Activated B cell treated with CpG ODN at 0.5 μM for 24 hours (primary cell): Measurements from ENCODE around the gene CTNNA1. TPM values are rescaled to one million over a fixed set of nuclear protein-coding genes. Genes with fewer than 3 reads are reported as not detected.

Experiments used
- ATAC-seq: fragments of 200-7000 bp; cut with Tn5 transposase; one replicate; pipeline ENCODE4 v1.10.0; 2021; ENCODE audit warnings: low read depth, mild to moderate bottlenecking, moderate library complexity
- CTCF ChIA-PET: fragments of 350-600 bp; sonication (Branson Sonifier 250); formaldehyde crosslinking; loops from one replicate; lab custom pipeline; 2021; ENCODE audit warnings: antibody characterized with exemption; lab: Charles Lee
- POLR2A ChIA-PET: fragments of 350-600 bp; sonication (Branson Sonifier 250); formaldehyde crosslinking; loops from one replicate; lab custom pipeline; 2021; ENCODE audit warnings: antibody characterized with exemption; lab: Charles Lee
- DNase-seq: peaks from one replicate; pipeline ENCODE4 v3.0.0; 2022
- H3K27ac Mint-ChIP-seq: one replicate; pipeline ENCODE4 v1.8.0; 2020; ENCODE audit warnings: mixed read lengths
- H3K27me3 Mint-ChIP-seq: one replicate; pipeline ENCODE4 v1.8.0; 2021; ENCODE audit warnings: mixed read lengths
- H3K36me3 Mint-ChIP-seq: one replicate; pipeline ENCODE4 v1.8.0; 2021; ENCODE audit warnings: low read depth, mixed read lengths
- H3K4me1 Mint-ChIP-seq: one replicate; pipeline ENCODE4 v1.8.0; 2021; ENCODE audit warnings: mixed read lengths
- H3K4me3 Mint-ChIP-seq: one replicate; pipeline ENCODE4 v1.8.0; 2020; ENCODE audit warnings: mild to moderate bottlenecking, mixed read lengths
- H3K9me3 Mint-ChIP-seq: one replicate; pipeline ENCODE4 v1.8.0; 2020; ENCODE audit warnings: mixed read lengths
- CTCF ChIP-seq: fragments of 200-600 bp; IDR thresholded peaks from one replicate; pipeline ENCODE4 v1.8.0; 2022; ENCODE audit warnings: antibody characterized with exemption, mild to moderate bottlenecking
- intact Hi-C: fragments of 100-400 bp; cut with micrococcal nuclease; formaldehyde crosslinking; loops from one replicate; pipeline ENCODE4 v1.15.1; 2024
- total RNA-seq: library from RNA; stranded (reverse); gene quantifications from 2 replicates; pipeline ENCODE4 v1.2.3, GENCODE V29; 2022

The CTNNA1 gene
- total RNA-seq, 1 donor from 2014 or later: 76.0 TPM

DNA sequence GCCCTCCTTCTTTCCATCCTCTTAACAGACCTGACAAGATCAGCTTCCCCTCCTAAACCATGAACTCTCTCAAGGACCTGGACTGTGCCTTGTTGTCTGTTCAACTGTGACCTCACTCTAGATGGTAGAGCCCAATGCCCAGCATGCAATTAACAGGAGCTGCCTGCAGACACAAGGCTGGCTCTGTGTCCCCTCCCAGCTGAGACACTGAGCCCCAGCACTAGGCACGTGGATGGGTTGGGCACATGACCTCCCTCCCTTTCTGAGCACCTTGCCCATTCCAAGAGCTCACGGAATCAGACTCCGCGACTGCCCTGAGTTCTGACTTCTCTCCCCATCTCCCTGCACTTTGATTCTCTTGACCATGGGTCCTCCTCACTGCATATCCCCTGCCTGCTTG is 215.4 kb downstream of the CTNNA1 start:
- ChIA-PET CTCF (no interaction called here), POLR2A (no interaction called here)
- no peak for DNase-seq
- Mint-ChIP-seq H3K9me3 (no peaks in the 10 kb centered on the region), H3K4me3 (no peak overlapping the region), H3K27ac (no peak overlapping the region), H3K4me1 (no peaks in the 10 kb centered on the region), H3K27me3 (no peaks in the 10 kb centered on the region), H3K36me3 (no peaks in the 10 kb centered on the region)
- no peak for ATAC-seq
- TF ChIP-seq CTCF: no peak
- intact Hi-C loops: no loop called here

GRCh38 chr5:138969323-138970002 is 216.2 kb downstream of the CTNNA1 start:
- H3K27me3 Mint-ChIP-seq: no peaks in the 10 kb centered on the region
- H3K9me3 Mint-ChIP-seq: no peaks in the 10 kb centered on the region
- no peak for TF ChIP-seq CTCF
- ChIA-PET CTCF (no interaction called here), POLR2A (no interaction called here)
- H3K27ac Mint-ChIP-seq: no peak overlapping the region
- no peaks in the 10 kb centered on the region for H3K4me1 Mint-ChIP-seq
- no peak overlapping the region for H3K4me3 Mint-ChIP-seq
- no peak for ATAC-seq
- H3K36me3 Mint-ChIP-seq: no peaks in the 10 kb centered on the region
- intact Hi-C loops: no loop called here
- no peak for DNase-seq

DNA sequence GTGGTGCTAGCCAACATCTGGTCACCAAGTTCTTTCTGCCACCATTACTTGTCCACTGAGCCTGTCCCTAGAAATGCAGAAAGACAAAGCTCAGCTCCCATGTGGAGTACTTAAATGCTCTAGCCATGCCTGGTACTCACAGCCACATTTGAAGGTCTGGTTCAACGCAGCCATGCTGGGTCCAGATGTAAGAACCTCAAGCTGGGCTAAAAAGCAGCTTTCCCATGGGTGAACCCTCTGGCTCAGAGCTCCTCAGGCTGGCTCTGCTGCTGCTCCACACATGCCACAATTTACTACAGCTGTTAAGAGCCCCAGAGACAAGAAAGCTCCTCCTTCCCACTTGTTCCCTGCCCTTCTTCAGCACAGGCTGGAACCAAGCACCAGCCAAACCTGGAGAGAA is 219.0 kb downstream of the CTNNA1 start:
- Mint-ChIP-seq H3K27ac (no peak overlapping the region), H3K27me3 (no peaks in the 10 kb centered on the region), H3K4me1 (no peaks in the 10 kb centered on the region), H3K4me3 (no peak overlapping the region), H3K36me3 (no peaks in the 10 kb centered on the region), H3K9me3 (no peaks in the 10 kb centered on the region)
- TF ChIP-seq CTCF: no peak
- POLR2A ChIA-PET: no interaction called here
- CTCF ChIA-PET: no interaction called here
- ATAC-seq (no peak), DNase-seq (no peak)
- intact Hi-C loops: no loop called here

DNA sequence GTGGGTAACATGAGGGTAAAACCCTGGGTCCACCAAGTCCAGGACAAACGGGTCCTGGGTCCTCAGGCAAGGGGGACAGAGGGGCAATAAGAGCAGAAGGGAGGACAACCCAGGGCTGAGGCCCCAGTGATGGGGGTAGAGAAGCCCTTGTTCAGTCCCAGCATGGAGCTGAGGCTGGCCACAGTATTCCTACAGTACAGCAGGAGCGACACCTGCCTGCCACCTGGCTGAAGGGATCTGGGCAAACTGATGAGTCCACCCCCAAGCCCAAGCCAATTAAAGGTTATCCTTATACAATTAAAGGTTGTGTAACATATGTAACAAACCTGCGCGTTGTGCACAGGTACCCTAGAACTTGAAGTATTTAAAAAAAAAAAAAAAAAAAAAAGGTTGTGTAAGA is 219.6 kb downstream of the CTNNA1 start:
- no peak for TF ChIP-seq CTCF
- H3K4me3 Mint-ChIP-seq: no peak overlapping the region
- no peak for ATAC-seq
- H3K27me3 Mint-ChIP-seq: no peaks in the 10 kb centered on the region
- no peaks in the 10 kb centered on the region for H3K9me3 Mint-ChIP-seq
- ChIA-PET CTCF (no interaction called here), POLR2A (no interaction called here)
- H3K4me1 Mint-ChIP-seq: no peaks in the 10 kb centered on the region
- no peaks in the 10 kb centered on the region for H3K36me3 Mint-ChIP-seq
- H3K27ac Mint-ChIP-seq: no peak overlapping the region
- intact Hi-C loops: no loop called here
- DNase-seq: no peak

DNA sequence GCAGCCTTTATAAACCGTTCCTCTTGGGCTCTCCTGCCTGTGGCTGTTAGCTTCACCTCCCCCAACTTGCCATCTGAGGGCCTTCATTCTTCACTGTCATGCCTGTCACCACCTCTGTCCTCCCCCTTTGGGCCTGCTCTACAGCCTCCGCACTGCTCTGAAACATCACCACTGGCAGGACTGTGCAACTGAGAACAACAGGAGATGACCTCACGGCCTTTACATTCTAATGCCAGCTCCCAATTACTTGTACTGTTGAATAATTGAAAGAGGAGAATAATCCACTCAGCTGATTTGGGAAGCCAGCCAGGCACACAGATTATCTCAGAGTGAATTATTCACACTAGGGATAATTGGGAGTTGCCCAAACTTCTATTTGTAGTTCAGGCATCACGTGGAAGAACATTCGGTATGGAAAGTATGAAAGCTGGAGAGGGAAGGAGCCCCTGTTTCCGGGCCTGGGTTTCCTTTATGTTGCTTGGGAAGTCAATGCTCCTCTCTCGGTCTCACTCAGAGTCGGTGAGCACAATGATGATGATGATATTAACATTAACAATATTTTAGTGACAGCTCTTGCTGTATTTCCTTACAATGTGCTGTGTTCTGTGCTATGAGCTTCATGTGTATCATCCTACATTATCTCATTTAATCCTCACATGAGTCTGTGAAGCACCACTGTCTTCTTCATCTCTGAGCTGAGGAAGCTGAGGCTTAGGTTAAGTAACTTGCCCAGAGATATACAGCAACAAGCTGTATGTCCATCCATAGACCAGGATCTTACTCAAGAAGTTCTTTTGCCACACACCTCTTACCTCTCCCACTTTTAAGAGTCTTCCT is 221.2 kb downstream of the CTNNA1 start:
- H3K9me3 Mint-ChIP-seq: no peaks in the 10 kb centered on the region
- H3K27me3 Mint-ChIP-seq: no peaks in the 10 kb centered on the region
- intact Hi-C loops: no loop called here
- ATAC-seq: no peak
- no peak for DNase-seq
- no peaks in the 10 kb centered on the region for H3K36me3 Mint-ChIP-seq
- POLR2A ChIA-PET: no interaction called here
- H3K27ac Mint-ChIP-seq: no peak overlapping the region
- TF ChIP-seq CTCF: no peak
- H3K4me3 Mint-ChIP-seq: no peak overlapping the region
- H3K4me1 Mint-ChIP-seq: no peaks in the 10 kb centered on the region
- CTCF ChIA-PET: no interaction called here
